B cell (primary cell): ENCODE measurements around the gene ASIC4. TPM values are rescaled to one million over a fixed set of nuclear protein-coding genes. Genes with fewer than 3 reads are reported as not detected.

Experiments
- ATAC-seq: fragments of 200-7000 bp; cut with Tn5 transposase; one replicate; pipeline ENCODE4 v1.10.0; 2021; ENCODE audit warnings: low read depth, mild to moderate bottlenecking, moderate number of reproducible peaks, moderate library complexity
- CTCF ChIA-PET: fragments of 350-600 bp; sonication (Branson Sonifier 250); formaldehyde crosslinking; loops from one replicate; lab custom pipeline; 2021; ENCODE audit warnings: antibody characterized with exemption, inconsistent platforms; lab: Charles Lee
- POLR2A ChIA-PET: fragments of 350-600 bp; sonication (Branson Sonifier 250); formaldehyde crosslinking; loops from one replicate; lab custom pipeline; 2021; ENCODE audit warnings: antibody characterized with exemption; lab: Charles Lee
- DNase-seq: peaks from one replicate; pipeline ENCODE4 v3.0.0; 2013
- H2AFZ ChIP-seq: 2 replicates; pipeline ENCODE4 v1.6.1; 2012; ENCODE audit warnings: mild to moderate bottlenecking, low read depth, low read length; ENCODE audit not compliant: insufficient read depth, poor library complexity, severe bottlenecking
- H3K27ac ChIP-seq, 2 donors: 1 replicate in 1 of 2; 2 replicates in 1 of 2; pipeline ENCODE4 v1.5.1; 2012 to 2013; ENCODE audit warnings: low read length in 2 of 2, mild to moderate bottlenecking in 2 of 2, moderate library complexity in 1 of 2
- H3K27me3 ChIP-seq, 4 experiments: fragments of 200-600 bp in 1 of 4; sonication (generic) in 1 of 4; replicated peaks in 1 of 4; 1 replicate in 2 of 4; 2 replicates in 2 of 4; pipeline versions ENCODE4 v1.6.1 to v1.7.0; 2013 to 2016; ENCODE audit warnings: low read length in 3 of 4, mild to moderate bottlenecking in 2 of 4, mixed read lengths in 1 of 4, moderate library complexity in 1 of 4; ENCODE audit not compliant: insufficient read depth in 4 of 4, control insufficient read depth in 3 of 4; ENCODE audit errors: control extremely low read depth in 1 of 4
- H3K36me3 ChIP-seq, 2 experiments: replicated peaks in 1 of 2; 1 replicate in 1 of 2; 2 replicates in 1 of 2; pipeline versions ENCODE4 v1.6.1 to v1.7.1; 2013; ENCODE audit warnings: low read length in 1 of 2; ENCODE audit not compliant: insufficient read depth in 2 of 2, control insufficient read depth in 1 of 2; ENCODE audit errors: control extremely low read depth in 1 of 2, extremely low read depth in 1 of 2
- H3K4me1 ChIP-seq, 2 donors: fragments of 200-600 bp in 1 of 2; sonication (generic) in 1 of 2; 1 replicate in 1 of 2; 2 replicates in 1 of 2; pipeline versions ENCODE4 v1.5.1 to v1.6.1; 2013 to 2017; ENCODE audit warnings: low read length in 2 of 2; ENCODE audit not compliant: control insufficient read depth in 2 of 2, insufficient read depth in 2 of 2
- H3K4me2 ChIP-seq: replicated peaks from 2 replicates; pipeline ENCODE3; 2012; ENCODE audit warnings: mild to moderate bottlenecking, low read depth, low read length; ENCODE audit not compliant: poor library complexity, severe bottlenecking
- H3K4me3 ChIP-seq, 5 experiments: fragments of 200-600 bp in 1 of 5; sonication (generic) in 1 of 5; 1 replicate in 3 of 5; 2 replicates in 2 of 5; pipeline versions ENCODE4 v1.5.1 to v1.7.0; 2011 to 2016; ENCODE audit warnings: low read length in 4 of 5, mild to moderate bottlenecking in 4 of 5, low read depth in 2 of 5, control low read depth in 1 of 5, moderate library complexity in 1 of 5; ENCODE audit not compliant: insufficient read depth in 1 of 5; ENCODE audit errors: control extremely low read depth in 1 of 5, extremely low read depth in 1 of 5
- H3K79me2 ChIP-seq: fragments of 200-600 bp; sonication (generic); one replicate; pipeline ENCODE4 v1.6.0; 2016; ENCODE audit warnings: low read length; ENCODE audit not compliant: control insufficient read depth, insufficient read depth
- H3K9ac ChIP-seq: fragments of 200-600 bp; sonication (generic); 2 replicates; pipeline ENCODE4 v1.6.1; 2017; ENCODE audit warnings: mild to moderate bottlenecking, low read length, moderate library complexity
- H3K9me3 ChIP-seq, 3 donors: one replicate each; pipeline versions ENCODE4 v1.6.1 to v1.7.1; 2013; ENCODE audit warnings: low read length in 2 of 3; ENCODE audit not compliant: control insufficient read depth in 2 of 3, insufficient read depth in 1 of 3; ENCODE audit errors: control extremely low read depth in 1 of 3
- H4K20me1 ChIP-seq: 2 replicates; pipeline ENCODE4 v1.6.0; 2012; ENCODE audit warnings: mild to moderate bottlenecking, low read length; ENCODE audit not compliant: insufficient read depth, control insufficient read depth, poor library complexity, severe bottlenecking
- H3K27ac Mint-ChIP-seq: one replicate; pipeline ENCODE4 v1.8.0; 2021; ENCODE audit warnings: mixed read lengths
- H3K27me3 Mint-ChIP-seq: one replicate; pipeline ENCODE4 v1.8.0; 2021; ENCODE audit warnings: mixed read lengths
- H3K4me1 Mint-ChIP-seq: one replicate; pipeline ENCODE4 v1.8.0; 2021; ENCODE audit warnings: mixed read lengths
- H3K4me3 Mint-ChIP-seq: one replicate; pipeline ENCODE4 v1.8.0; 2021; ENCODE audit warnings: mixed read lengths
- H3K9me3 Mint-ChIP-seq: one replicate; pipeline ENCODE4 v1.8.0; 2022; ENCODE audit warnings: mixed read lengths; ENCODE audit not compliant: insufficient read depth
- EZH2 ChIP-seq: IDR thresholded peaks from 2 replicates; pipeline ENCODE4 v1.6.1; 2012; ENCODE audit warnings: borderline replicate concordance, low read depth, mild to moderate bottlenecking, moderate library complexity, low read length; ENCODE audit not compliant: insufficient read depth, poor library complexity, severe bottlenecking
- WGBS: methylation state at CpG from one replicate; pipeline ENCODE4 v1.1.5; 2013; ENCODE audit warnings: missing lambda C conversion rate; ENCODE audit not compliant: insufficient coverage; 5-methylcytosine and 5-hydroxymethylcytosine counted together
- intact Hi-C: fragments of 100-400 bp; cut with micrococcal nuclease; formaldehyde crosslinking; loops from one replicate; pipeline ENCODE4 v1.10.0; 2022
- polyA plus RNA-seq: library from polyadenylated mRNA; depleted of rRNA; stranded (reverse); fragments of >200 nt; gene quantifications from 2 replicates; pipeline ENCODE4 v1.2.3, GENCODE V29; 2012
- total RNA-seq, 2 donors: library from RNA; stranded (reverse); fragments of 120-200 nt in 1 of 2; gene quantifications; 1 replicate in 1 of 2; 2 replicates in 1 of 2; pipeline versions ENCODE4 v1.2.3 to v1.2.4, GENCODE V29; 2013 to 2022
- TF ChIP-seq, protein P1 (sequence below): fragments of 200-600 bp; IDR thresholded peaks from one replicate; pipeline ENCODE4 v1.8.0; 2022; ENCODE audit warnings: antibody characterized with exemption, mild to moderate bottlenecking

The ASIC4 gene
- total and polyA plus RNA-seq, 2 donors (not counting 1 experiment from before 2014, with no cell fraction given): not detected

DNA sequence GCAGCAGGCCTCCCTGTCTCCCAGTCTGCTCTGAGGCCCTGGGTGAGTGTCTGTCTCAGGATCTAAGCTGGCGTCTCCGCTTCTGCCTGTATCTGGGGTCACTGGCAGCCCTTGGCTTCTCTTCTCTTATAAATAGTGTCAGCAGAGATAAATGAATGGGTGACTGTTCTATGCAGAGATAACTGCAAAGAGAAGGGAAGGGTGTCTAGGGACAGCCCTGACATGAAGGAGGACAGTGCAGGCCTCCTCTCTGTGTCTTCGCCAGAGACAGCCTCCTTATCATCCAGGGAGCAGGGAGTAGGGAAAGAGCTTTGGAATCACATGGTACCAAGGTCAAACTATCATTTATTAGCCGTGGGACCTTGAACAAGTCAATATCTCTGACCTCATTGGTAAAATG is 43.9 kb upstream of the ASIC4 start:
- no peak overlapping the region for H3K9ac ChIP-seq
- WGBS: 71% methylated on average over 1 of the region's 4 CpGs
- no peak overlapping the region for H3K4me2 ChIP-seq
- H2AFZ ChIP-seq: no peak overlapping the region
- intact Hi-C loops: no loop called here
- TF ChIP-seq, protein P1, sequence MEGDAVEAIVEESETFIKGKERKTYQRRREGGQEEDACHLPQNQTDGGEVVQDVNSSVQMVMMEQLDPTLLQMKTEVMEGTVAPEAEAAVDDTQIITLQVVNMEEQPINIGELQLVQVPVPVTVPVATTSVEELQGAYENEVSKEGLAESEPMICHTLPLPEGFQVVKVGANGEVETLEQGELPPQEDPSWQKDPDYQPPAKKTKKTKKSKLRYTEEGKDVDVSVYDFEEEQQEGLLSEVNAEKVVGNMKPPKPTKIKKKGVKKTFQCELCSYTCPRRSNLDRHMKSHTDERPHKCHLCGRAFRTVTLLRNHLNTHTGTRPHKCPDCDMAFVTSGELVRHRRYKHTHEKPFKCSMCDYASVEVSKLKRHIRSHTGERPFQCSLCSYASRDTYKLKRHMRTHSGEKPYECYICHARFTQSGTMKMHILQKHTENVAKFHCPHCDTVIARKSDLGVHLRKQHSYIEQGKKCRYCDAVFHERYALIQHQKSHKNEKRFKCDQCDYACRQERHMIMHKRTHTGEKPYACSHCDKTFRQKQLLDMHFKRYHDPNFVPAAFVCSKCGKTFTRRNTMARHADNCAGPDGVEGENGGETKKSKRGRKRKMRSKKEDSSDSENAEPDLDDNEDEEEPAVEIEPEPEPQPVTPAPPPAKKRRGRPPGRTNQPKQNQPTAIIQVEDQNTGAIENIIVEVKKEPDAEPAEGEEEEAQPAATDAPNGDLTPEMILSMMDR: no peak
- TF ChIP-seq EZH2: no peak
- H3K9me3 ChIP-seq: no peaks in the 10 kb centered on the region
- no peak overlapping the region for H3K27ac Mint-ChIP-seq
- ATAC-seq (no peak), DNase-seq (no peak)
- no peak overlapping the region for H3K4me3 ChIP-seq
- no peaks in the 10 kb centered on the region for H3K4me1 Mint-ChIP-seq
- H4K20me1 ChIP-seq: no peaks in the 10 kb centered on the region
- no peaks in the 10 kb centered on the region for H3K9me3 Mint-ChIP-seq
- H3K27me3 ChIP-seq: peaks cover 0 to 4% (median 2%) of the 10 kb centered on the region in 4 experiments
- peaks cover 29% of the 10 kb centered on the region for H3K27me3 Mint-ChIP-seq
- no peaks in the 10 kb centered on the region for H3K79me2 ChIP-seq
- H3K4me3 Mint-ChIP-seq: no peak overlapping the region
- H3K36me3 ChIP-seq: no peaks in the 10 kb centered on the region
- CTCF ChIA-PET: interaction anchor here (2.1 kb wide), 1 partner anchor 60 kb away, joined by 10 read pairs; no protein-coding TSS in a partner anchor
- POLR2A ChIA-PET: no interaction called here
- H3K27ac ChIP-seq: no peak overlapping the region
- H3K4me1 ChIP-seq: no peaks in the 10 kb centered on the region

DNA sequence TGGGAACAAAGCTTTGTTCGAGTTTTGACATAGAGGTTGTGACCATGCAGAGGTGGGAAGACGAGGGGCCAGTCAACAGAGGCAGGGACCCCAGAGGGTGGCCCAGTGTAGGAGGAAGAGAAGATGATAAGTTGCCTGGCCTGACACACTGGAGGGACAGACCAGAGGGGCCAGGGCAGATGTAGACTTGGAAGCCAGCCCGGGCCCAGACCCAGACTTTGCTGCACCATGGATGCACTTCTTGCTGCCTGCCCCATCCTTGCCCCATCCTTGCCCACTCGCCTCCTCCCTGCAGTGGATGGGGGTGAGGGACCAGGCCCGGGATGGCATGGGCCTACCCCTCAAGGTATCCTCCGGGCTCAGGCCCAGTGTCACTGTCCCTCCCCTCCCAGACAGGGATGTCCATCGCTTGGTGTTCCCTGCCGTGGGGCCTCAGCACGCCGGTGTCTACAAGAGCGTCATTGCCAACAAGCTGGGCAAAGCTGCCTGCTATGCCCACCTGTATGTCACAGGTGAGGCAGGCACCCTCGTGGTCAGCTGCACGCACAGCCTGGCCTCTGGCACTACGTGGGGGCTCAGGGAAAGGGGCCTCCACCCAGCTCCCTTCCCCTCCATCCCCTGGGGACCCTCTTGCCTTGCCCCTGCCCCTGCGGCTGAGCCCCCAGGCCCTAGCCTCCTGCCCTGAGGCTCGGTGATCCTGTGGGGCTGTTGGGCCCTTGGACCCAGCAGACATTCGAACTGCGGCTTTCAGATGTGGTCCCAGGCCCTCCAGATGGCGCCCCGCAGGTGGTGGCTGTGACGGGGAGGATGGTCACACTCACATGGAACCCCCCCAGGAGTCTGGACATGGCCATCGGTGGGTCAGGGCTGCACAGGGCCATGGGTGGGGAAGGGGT is 42.6 kb upstream of the ASIC4 start:
- no peak for ATAC-seq
- H3K36me3 ChIP-seq: no peaks in the 10 kb centered on the region
- H3K79me2 ChIP-seq: no peaks in the 10 kb centered on the region
- H3K9ac ChIP-seq: no peak overlapping the region
- Mint-ChIP-seq H3K9me3 (no peaks in the 10 kb centered on the region), H3K27ac (no peak overlapping the region), H3K4me1 (peaks cover 4% of the 10 kb centered on the region), H3K4me3 (no peak overlapping the region), H3K27me3 (peaks cover 38% of the 10 kb centered on the region)
- H3K4me2 ChIP-seq: no peak overlapping the region
- no peak overlapping the region for H3K4me3 ChIP-seq
- WGBS: 87% methylated on average over 22 of the region's 22 CpGs
- H3K9me3 ChIP-seq: peaks cover 0 to 3% (median 0%) of the 10 kb centered on the region in 3 donors
- H4K20me1 ChIP-seq: no peaks in the 10 kb centered on the region
- H3K27me3 ChIP-seq: peaks cover 0 to 7% (median 3%) of the 10 kb centered on the region in 4 experiments
- intact Hi-C loops: no loop called here
- no peak for DNase-seq
- H3K4me1 ChIP-seq: no peaks in the 10 kb centered on the region
- no peak overlapping the region for H3K27ac ChIP-seq
- TF ChIP-seq, protein P1: no peak
- no peak for TF ChIP-seq EZH2
- ChIA-PET POLR2A (no interaction called here), CTCF (interaction anchor here (2.1 kb wide), 1 partner anchor 59 kb away, joined by 10 read pairs; no protein-coding TSS in a partner anchor)
- no peak overlapping the region for H2AFZ ChIP-seq
